Body of pancreas (tissue), 4 donors: ENCODE data around the gene TM4SF20. TPM values are rescaled to one million over a fixed set of nuclear protein-coding genes. Genes with fewer than 3 reads are reported as not detected.

Experiments used
- ATAC-seq: fragments of 150-250 bp; one replicate; pipeline ENCODE4 v1.9.1; 2016
- DNase-seq, 4 donors: peaks; one replicate each; pipeline ENCODE4 v3.0.0-alpha.2; 2019
- H3K27ac ChIP-seq, 4 donors: fragments of 200-600 bp; sonication (generic); 1 replicate in 3 of 4; 2 replicates in 1 of 4; pipeline versions ENCODE4 v1.5.1 to v1.6.1; 2016 to 2019; ENCODE audit warnings: mild to moderate bottlenecking in 1 of 4, mixed read lengths in 1 of 4, moderate library complexity in 1 of 4
- H3K27me3 ChIP-seq, 2 donors: fragments of 200-600 bp; sonication (generic); one replicate each; pipeline ENCODE4 v1.6.0; 2016; ENCODE audit warnings: mild to moderate bottlenecking in 1 of 2
- H3K36me3 ChIP-seq, 2 donors: fragments of 200-600 bp; sonication (generic); replicated peaks in 1 of 2; 2 replicates each; pipeline ENCODE4 v1.5.1; 2016; ENCODE audit warnings: low read depth in 2 of 2; ENCODE audit not compliant: insufficient read depth in 1 of 2
- H3K4me1 ChIP-seq: fragments of 200-600 bp; sonication (generic); one replicate; pipeline ENCODE4 v1.6.0; 2016
- H3K4me3 ChIP-seq, 2 donors: fragments of 200-600 bp; sonication (generic); 1 replicate in 1 of 2; 2 replicates in 1 of 2; pipeline ENCODE4 v1.5.1; 2016 to 2019
- H3K9me3 ChIP-seq, 3 donors: fragments of 200-600 bp; sonication (generic); 1 replicate in 2 of 3; 2 replicates in 1 of 3; pipeline ENCODE4 v1.5.1; 2016
- POLR2A ChIP-seq, 3 donors: fragments of 450-650 bp; IDR thresholded peaks; one replicate each; pipeline ENCODE4 v1.6.1; 2016; ENCODE audit warnings: antibody characterized with exemption in 3 of 3, mild to moderate bottlenecking in 2 of 3
- WGBS, 2 donors: methylation state at CpG; one replicate each; pipeline ENCODE4 v1.1.5; 2017; 5-methylcytosine and 5-hydroxymethylcytosine counted together
- intact Hi-C: fragments of 100-400 bp; cut with DNase I; formaldehyde crosslinking; loops from one replicate; pipeline ENCODE4 v1.15.1; 2023
- total RNA-seq, 2 donors: library from RNA; depleted of rRNA; stranded (reverse); fragments of >200 nt; gene quantifications; one replicate each; pipeline ENCODE4 v1.1.0, GENCODE V29; 2016
- TF ChIP-seq, protein P1 (sequence below), 7 experiments: fragments of 450-650 bp in 4 of 7; fragments of 200-600 bp in 3 of 7; sonication (generic) in 3 of 7; IDR thresholded peaks; one replicate each; pipeline ENCODE4 v1.5.1; 2016 to 2019; ENCODE audit warnings: antibody characterized with exemption in 7 of 7

The TM4SF20 gene
- total RNA-seq, 2 donors from 2014 or later = not detected

DNA sequence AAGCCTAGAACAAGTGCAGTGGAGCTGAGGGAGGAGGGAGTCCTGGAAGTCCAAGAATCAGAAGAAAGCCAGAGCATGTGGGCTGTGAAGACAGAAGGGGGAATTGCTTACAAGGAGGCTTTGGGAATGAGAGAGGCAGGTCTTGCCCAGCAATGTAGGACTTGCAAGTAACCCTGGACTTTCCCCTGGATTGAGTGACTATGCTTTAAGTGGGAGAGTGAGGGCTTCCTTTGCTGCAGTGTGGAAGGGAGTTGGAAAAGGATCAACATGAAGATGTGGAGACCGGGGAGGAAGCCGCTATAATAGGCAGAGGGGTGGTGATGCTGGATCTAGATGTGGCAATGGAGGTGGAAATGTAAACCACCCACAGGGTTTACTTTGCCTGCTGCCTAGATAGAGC lies 22.4 kb upstream of the TM4SF20 start:
- intact Hi-C loops = loop anchor here (5.0 kb wide), 1 partner anchor 366 kb away; no protein-coding TSS in a partner anchor
- Histone ChIP-seq H3K27me3 (no peaks in the 10 kb centered on the region), H3K27ac (no peak overlapping the region), H3K36me3 (no peaks in the 10 kb centered on the region), H3K4me1 (peaks cover 4% of the 10 kb centered on the region), H3K4me3 (no peak overlapping the region), H3K9me3 (no peaks in the 10 kb centered on the region)
- DNase-seq (no peak), ATAC-seq (no peak)
- TF ChIP-seq POLR2A (IDR thresholded peaks at IDR 0.05) = no peak
- TF ChIP-seq, protein P1, sequence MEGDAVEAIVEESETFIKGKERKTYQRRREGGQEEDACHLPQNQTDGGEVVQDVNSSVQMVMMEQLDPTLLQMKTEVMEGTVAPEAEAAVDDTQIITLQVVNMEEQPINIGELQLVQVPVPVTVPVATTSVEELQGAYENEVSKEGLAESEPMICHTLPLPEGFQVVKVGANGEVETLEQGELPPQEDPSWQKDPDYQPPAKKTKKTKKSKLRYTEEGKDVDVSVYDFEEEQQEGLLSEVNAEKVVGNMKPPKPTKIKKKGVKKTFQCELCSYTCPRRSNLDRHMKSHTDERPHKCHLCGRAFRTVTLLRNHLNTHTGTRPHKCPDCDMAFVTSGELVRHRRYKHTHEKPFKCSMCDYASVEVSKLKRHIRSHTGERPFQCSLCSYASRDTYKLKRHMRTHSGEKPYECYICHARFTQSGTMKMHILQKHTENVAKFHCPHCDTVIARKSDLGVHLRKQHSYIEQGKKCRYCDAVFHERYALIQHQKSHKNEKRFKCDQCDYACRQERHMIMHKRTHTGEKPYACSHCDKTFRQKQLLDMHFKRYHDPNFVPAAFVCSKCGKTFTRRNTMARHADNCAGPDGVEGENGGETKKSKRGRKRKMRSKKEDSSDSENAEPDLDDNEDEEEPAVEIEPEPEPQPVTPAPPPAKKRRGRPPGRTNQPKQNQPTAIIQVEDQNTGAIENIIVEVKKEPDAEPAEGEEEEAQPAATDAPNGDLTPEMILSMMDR (IDR thresholded peaks at IDR 0.05) = no peak
- 35 to 50% methylated on average over 2 of the region's 2 CpGs for WGBS, 2 donors

DNA sequence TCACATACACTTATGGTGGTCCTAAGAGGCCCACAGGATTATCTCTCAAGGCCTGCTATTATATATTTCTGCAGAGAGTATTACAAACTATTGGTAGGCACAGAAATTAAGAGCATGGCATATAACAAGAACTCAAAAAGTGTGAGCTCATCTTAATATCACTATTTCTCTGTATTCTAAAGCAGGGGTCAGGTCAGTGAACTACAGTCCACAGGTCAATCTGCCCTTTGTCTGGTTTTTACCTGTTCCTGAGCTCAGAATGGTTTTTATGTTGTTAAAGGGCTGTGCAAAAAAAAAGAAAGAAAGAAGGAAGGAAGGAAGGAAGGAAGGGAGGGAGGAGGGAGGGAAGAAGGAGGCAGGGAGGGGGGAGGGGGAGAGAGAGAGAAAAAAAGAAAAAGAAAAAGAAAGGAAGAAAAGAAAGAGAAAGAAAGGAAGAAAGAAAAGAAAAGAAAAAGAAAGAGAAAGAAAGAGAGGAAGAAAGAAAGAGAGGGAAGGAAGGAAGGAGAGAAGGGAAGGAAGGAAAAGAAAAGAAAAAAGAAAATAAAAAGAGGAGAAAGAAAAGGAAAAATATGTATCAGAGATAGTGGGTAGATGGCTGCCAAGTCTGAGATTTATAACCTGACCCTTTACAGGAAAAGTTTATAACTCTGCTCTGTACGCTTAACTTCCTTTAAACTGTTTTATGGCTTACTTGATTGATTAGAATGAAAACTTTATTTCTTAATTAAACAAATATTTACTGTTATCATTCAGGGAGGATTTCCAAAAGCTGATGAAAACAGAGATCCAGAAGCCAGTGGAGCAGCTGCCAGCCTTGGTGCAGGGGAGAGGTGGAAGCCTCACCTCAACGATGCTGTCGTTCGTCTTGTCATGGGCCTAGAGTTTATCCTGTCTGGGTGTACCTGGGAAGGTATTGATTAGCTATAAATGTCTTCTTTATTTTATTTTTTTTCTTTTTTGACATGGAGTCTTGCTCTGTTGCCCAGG lies 19.9 kb upstream of the TM4SF20 start:
- no peak overlapping the region for H3K4me3 ChIP-seq
- no peak for DNase-seq
- WGBS, 2 donors = 52 to 62% methylated on average over 4 of the region's 4 CpGs
- H3K27ac ChIP-seq = no peak overlapping the region
- no peaks in the 10 kb centered on the region for H3K36me3 ChIP-seq
- ATAC-seq = peak; percentile 15
- intact Hi-C loops = no loop called here
- H3K9me3 ChIP-seq = no peaks in the 10 kb centered on the region
- no peaks in the 10 kb centered on the region for H3K4me1 ChIP-seq
- TF ChIP-seq, protein P1 (IDR thresholded peaks at IDR 0.05) = no peak
- TF ChIP-seq POLR2A (IDR thresholded peaks at IDR 0.05) = no peak
- no peaks in the 10 kb centered on the region for H3K27me3 ChIP-seq

DNA sequence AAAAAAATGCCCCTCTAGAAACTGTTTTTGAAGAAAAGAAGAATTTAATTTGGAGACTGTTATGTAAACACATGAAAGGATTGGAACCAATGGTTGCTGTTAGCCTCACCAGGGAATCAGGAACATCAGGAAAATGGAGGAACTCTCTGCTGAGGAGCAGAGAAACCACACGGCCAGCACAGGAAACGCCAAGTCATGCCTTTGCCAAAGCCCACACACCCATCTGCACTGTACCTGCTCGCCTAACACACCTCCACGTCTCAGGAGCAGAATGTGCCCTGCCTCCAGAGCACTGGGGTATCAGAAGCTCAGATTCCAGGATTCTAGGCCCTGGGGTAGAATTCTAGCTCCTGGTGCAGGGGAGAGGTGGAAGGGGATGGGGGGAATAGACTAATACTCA lies 18.5 kb upstream of the TM4SF20 start:
- 51 to 85% methylated on average over 4 of the region's 4 CpGs for WGBS, 2 donors
- intact Hi-C loops = no loop called here
- Histone ChIP-seq H3K4me3 (no peak overlapping the region), H3K9me3 (no peaks in the 10 kb centered on the region), H3K27ac (no peak overlapping the region), H3K4me1 (no peaks in the 10 kb centered on the region), H3K27me3 (no peaks in the 10 kb centered on the region), H3K36me3 (no peaks in the 10 kb centered on the region)
- ATAC-seq (no peak), DNase-seq (no peak)
- TF ChIP-seq, protein P1 (IDR thresholded peaks at IDR 0.05) = no peak

DNA sequence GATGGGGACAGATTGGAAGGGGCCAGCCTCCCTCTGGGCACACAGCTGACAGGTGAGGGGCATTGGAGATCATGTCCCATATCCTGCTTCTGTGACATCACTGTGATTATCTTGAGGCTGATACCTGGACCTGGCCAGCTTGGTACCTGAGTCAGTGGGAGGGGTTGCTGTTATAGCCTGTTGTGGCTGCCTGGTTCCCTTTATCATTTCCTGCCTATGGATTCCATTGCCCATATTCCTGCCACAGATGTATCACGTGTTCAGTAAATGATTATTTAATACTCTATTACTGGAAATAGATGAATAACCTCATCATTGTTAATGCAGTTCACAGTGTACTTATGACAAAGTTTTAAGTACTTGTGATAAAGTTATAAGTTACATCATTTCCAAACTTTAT lies 16.4 kb upstream of the TM4SF20 start:
- Histone ChIP-seq H3K27ac (no peak overlapping the region), H3K9me3 (no peaks in the 10 kb centered on the region), H3K27me3 (no peaks in the 10 kb centered on the region), H3K36me3 (no peaks in the 10 kb centered on the region), H3K4me3 (no peak overlapping the region), H3K4me1 (no peaks in the 10 kb centered on the region)
- intact Hi-C loops = no loop called here
- 29 to 56% methylated on average over 1 of the region's 1 CpG for WGBS, 2 donors
- ATAC-seq (no peak), DNase-seq (no peak)
- no peak for TF ChIP-seq POLR2A (IDR thresholded peaks at IDR 0.05)

DNA sequence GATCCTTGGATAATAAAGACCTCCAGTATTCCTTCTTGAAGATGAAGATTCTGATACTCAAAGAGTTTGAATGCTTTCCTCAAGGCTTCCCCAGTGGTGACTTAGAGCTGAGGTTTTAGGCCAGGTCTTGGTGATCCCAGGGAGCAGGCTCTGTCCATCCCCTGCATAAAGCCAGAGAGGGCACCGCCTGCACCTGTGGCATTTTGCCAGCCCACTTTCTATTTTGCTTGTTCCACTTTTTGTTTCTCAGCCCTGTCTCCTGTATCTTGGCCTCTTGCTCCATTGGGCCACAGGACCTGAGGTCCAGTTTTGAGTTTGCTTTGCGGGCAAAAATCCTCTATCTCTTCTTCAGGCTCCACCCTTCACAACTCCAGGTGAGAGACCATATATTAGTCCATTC lies 15.3 kb upstream of the TM4SF20 start:
- Histone ChIP-seq H3K27ac (no peak overlapping the region), H3K4me1 (no peaks in the 10 kb centered on the region), H3K27me3 (no peaks in the 10 kb centered on the region), H3K4me3 (no peak overlapping the region), H3K36me3 (no peaks in the 10 kb centered on the region), H3K9me3 (no peaks in the 10 kb centered on the region)
- 41 to 87% methylated on average over 2 of the region's 2 CpGs for WGBS, 2 donors
- TF ChIP-seq, protein P1 (IDR thresholded peaks at IDR 0.05) = no peak
- TF ChIP-seq POLR2A (IDR thresholded peaks at IDR 0.05) = no peak
- ATAC-seq = no peak
- intact Hi-C loops = no loop called here
- no peak for DNase-seq
